HepG2 (cell line): ENCODE results near the gene CYBC1. TPM values are rescaled to one million over a fixed set of nuclear protein-coding genes. Genes with fewer than 3 reads are reported as not detected.
A peak's percentile ranks its signal among the peaks of the same experiment; 100 is the strongest.

Experiments used
- BCLAF1 ChIP-seq: fragments of 450-650 bp; IDR thresholded peaks from 2 replicates; pipeline ENCODE4 v1.6.1; 2017; ENCODE audit warnings: mild to moderate bottlenecking
- SMAD3 ChIP-seq: sonication (generic); formaldehyde crosslinking; IDR thresholded peaks from 2 replicates; pipeline ENCODE4 v1.4.0; 2020; ENCODE audit warnings: missing genetic modification reagents
- SOX13 ChIP-seq, 3 experiments: fragments of 450-650 bp in 1 of 3; sonication (generic) in 1 of 3; formaldehyde crosslinking in 1 of 3; IDR thresholded peaks in 2 of 3; conservative IDR thresholded peaks in 1 of 3; 2 replicates each; pipeline versions ENCODE4 v1.5.0 to v1.6.1; 2016 to 2020; ENCODE audit warnings: antibody characterized with exemption in 1 of 3, mild to moderate bottlenecking in 1 of 3, missing compliant biosample characterization in 1 of 3, missing genetic modification reagents in 1 of 3, moderate library complexity in 1 of 3
- SP1 ChIP-seq, 2 experiments: fragments of 450-650 bp in 1 of 2; sonication (generic) in 1 of 2; formaldehyde crosslinking in 1 of 2; IDR thresholded peaks; 2 replicates each; pipeline versions ENCODE4 v1.4.0 to v1.6.1; 2016 to 2020; ENCODE audit warnings: missing genetic modification reagents in 1 of 2
- TAF1 ChIP-seq: sonication (generic); formaldehyde crosslinking; IDR thresholded peaks from 2 replicates; pipeline ENCODE4 v1.4.0; 2020; ENCODE audit warnings: missing genetic modification reagents
- ZC3H13 ChIP-seq: sonication (generic); formaldehyde crosslinking; IDR thresholded peaks from 2 replicates; pipeline ENCODE4 v1.8.1; 2023; ENCODE audit warnings: mild to moderate bottlenecking, missing genetic modification reagents, moderate library complexity
- ZMYM4 ChIP-seq: sonication (generic); formaldehyde crosslinking; IDR thresholded peaks from 2 replicates; pipeline ENCODE4 v1.8.1; 2023; ENCODE audit warnings: mild to moderate bottlenecking, missing genetic modification reagents
- ZNF512 ChIP-seq: sonication (generic); formaldehyde crosslinking; IDR thresholded peaks from 2 replicates; pipeline ENCODE4 v1.4.0; 2020; ENCODE audit warnings: mild to moderate bottlenecking, missing genetic modification reagents
- ZNF512B ChIP-seq: sonication (generic); formaldehyde crosslinking; IDR thresholded peaks from 2 replicates; pipeline ENCODE4 v1.5.1; 2020; ENCODE audit warnings: missing genetic modification reagents, mild to moderate bottlenecking, borderline replicate concordance
- ZNF724P ChIP-seq: sonication (generic); formaldehyde crosslinking; IDR thresholded peaks from 2 replicates; pipeline ENCODE4 v1.8.0; 2022; ENCODE audit warnings: missing genetic modification reagents, borderline replicate concordance
- ZNF780A ChIP-seq: sonication (generic); formaldehyde crosslinking; IDR thresholded peaks from 2 replicates; pipeline ENCODE4 v1.8.0; 2022; ENCODE audit warnings: mild to moderate bottlenecking, missing genetic modification reagents, moderate library complexity
- ZSCAN25 ChIP-seq: sonication (generic); formaldehyde crosslinking; IDR thresholded peaks from 2 replicates; pipeline ENCODE4 v1.8.0; 2022; ENCODE audit warnings: mild to moderate bottlenecking, missing genetic modification reagents
- polyA plus RNA-seq, 8 experiments: library from polyadenylated mRNA; depleted of rRNA in 3 of 8; stranded (reverse) in 7 of 8; unstranded in 1 of 8; fragments of >200 nt; fragmentation: Illumina TruSeq in 4 of 8; extraction: Trizol in 4 of 8; gene quantifications; 2 replicates each; pipeline versions ENCODE4 v1.2.1 to v1.2.3, GENCODE V29; 2011 to 2016; ENCODE audit warnings: low read depth in 4 of 8, missing spikeins in 1 of 8, mixed read lengths in 1 of 8; ENCODE audit not compliant: insufficient read depth in 1 of 8
- total RNA-seq, 5 experiments: library from RNA; depleted of rRNA; stranded (reverse); fragments of >200 nt; fragmentation: Illumina TruSeq; extraction: Trizol; gene quantifications; 2 replicates each; pipeline ENCODE4 v1.2.3, GENCODE V29; 2016; ENCODE audit warnings: low read depth in 1 of 5
- TF ChIP-seq, protein P1 (sequence below): sonication (generic); formaldehyde crosslinking; IDR thresholded peaks from 2 replicates; pipeline ENCODE4; 2020; ENCODE audit warnings: missing genetic modification reagents, mild to moderate bottlenecking, borderline replicate concordance
- TF ChIP-seq, protein P2 (sequence below): sonication (generic); formaldehyde crosslinking; IDR thresholded peaks from 2 replicates; pipeline ENCODE4 v1.5.0; 2020; ENCODE audit warnings: mild to moderate bottlenecking, missing genetic modification reagents, borderline replicate concordance

CYBC1 gene
- total and polyA plus RNA-seq, 2 of the 13 experiments (the other 11 are each of a cell fraction or from before 2014, with no cell fraction given) = 43.4 to 44.1 TPM

- TF ChIP-seq, protein P1, sequence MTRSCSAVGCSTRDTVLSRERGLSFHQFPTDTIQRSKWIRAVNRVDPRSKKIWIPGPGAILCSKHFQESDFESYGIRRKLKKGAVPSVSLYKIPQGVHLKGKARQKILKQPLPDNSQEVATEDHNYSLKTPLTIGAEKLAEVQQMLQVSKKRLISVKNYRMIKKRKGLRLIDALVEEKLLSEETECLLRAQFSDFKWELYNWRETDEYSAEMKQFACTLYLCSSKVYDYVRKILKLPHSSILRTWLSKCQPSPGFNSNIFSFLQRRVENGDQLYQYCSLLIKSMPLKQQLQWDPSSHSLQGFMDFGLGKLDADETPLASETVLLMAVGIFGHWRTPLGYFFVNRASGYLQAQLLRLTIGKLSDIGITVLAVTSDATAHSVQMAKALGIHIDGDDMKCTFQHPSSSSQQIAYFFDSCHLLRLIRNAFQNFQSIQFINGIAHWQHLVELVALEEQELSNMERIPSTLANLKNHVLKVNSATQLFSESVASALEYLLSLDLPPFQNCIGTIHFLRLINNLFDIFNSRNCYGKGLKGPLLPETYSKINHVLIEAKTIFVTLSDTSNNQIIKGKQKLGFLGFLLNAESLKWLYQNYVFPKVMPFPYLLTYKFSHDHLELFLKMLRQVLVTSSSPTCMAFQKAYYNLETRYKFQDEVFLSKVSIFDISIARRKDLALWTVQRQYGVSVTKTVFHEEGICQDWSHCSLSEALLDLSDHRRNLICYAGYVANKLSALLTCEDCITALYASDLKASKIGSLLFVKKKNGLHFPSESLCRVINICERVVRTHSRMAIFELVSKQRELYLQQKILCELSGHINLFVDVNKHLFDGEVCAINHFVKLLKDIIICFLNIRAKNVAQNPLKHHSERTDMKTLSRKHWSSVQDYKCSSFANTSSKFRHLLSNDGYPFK (CRISPR knock-in tag) = peak; percentile 42; the same call in 1 of the 2 replicates
- TF ChIP-seq ZSCAN25 = peak; percentile 85
- no peak for TF ChIP-seq SP1 (IDR thresholded peaks at IDR 0.05)
- no peak for TF ChIP-seq SP1 (CRISPR knock-in tag; IDR thresholded peaks at IDR 0.05)
- TF ChIP-seq, protein P2, sequence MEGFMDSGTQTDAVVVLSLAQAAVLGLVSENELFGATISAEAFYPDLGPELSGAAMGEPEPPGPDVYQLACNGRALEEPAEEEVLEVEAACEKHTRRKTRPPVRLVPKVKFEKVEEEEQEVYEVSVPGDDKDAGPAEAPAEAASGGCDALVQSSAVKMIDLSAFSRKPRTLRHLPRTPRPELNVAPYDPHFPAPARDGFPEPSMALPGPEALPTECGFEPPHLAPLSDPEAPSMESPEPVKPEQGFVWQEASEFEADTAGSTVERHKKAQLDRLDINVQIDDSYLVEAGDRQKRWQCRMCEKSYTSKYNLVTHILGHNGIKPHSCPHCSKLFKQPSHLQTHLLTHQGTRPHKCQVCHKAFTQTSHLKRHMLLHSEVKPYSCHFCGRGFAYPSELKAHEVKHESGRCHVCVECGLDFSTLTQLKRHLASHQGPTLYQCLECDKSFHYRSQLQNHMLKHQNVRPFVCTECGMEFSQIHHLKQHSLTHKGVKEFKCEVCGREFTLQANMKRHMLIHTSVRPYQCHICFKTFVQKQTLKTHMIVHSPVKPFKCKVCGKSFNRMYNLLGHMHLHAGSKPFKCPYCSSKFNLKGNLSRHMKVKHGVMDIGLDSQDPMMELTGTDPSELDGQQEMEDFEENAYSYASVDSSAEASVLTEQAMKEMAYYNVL (CRISPR knock-in tag) = 0 out of 2 replicates have a peak, but pooled peaks have one; percentile 68
- TF ChIP-seq ZNF512 (CRISPR knock-in tag) = no peak
- TF ChIP-seq BCLAF1 = no peak
- peak; percentile 58 for TF ChIP-seq ZMYM4 (CRISPR knock-in tag)
- no peak for TF ChIP-seq SOX13 (IDR thresholded peaks at IDR 0.05)
- peak in 1 of 2 experiments; percentile 56; a peak in 2 of 4 replicates for TF ChIP-seq SOX13 (CRISPR knock-in tag; conservative IDR thresholded peaks at IDR 0.05 in 1 of 2, IDR thresholded peaks at IDR 0.05 in 1 of 2)
- TF ChIP-seq TAF1 = 0 out of 2 replicates have a peak, but pooled peaks have one; percentile 31
- TF ChIP-seq SMAD3 (CRISPR knock-in tag) = peak; percentile 91; the same call in 1 of the 2 replicates
- peak; percentile 77; the same call in 1 of the 2 replicates for TF ChIP-seq ZNF512B (CRISPR knock-in tag)
- TF ChIP-seq ZC3H13 = peak; percentile 52; the same call in 1 of the 2 replicates
- TF ChIP-seq ZNF724P (CRISPR knock-in tag) = no peak
- TF ChIP-seq ZNF780A (CRISPR knock-in tag) = no peak; the same call in 1 of the 2 replicates
These were observed 35.8 kb downstream of the CYBC1 start (continued) for GRCh38 chr17:82414548-82415281.
